PC-9 (cell line): ENCODE results near the gene ADAMTS6. TPM values are rescaled to one million over a fixed set of nuclear protein-coding genes. Genes with fewer than 3 reads are reported as not detected.
"Not testable (repeated sequence)": the region's sequence is repeated elsewhere in the genome, so short reads cannot be mapped to it uniquely, and the experiment has no call there.

Source experiments
- BruUV-seq: library from RNA; stranded (reverse); fragments of 400-500 nt; replicated peaks from 2 replicates; lab custom pipeline; 2021; lab: Mats Ljungman, UMichigan
- CTCF ChIA-PET: fragments of 300-600 bp; sonication (Branson Sonifier 250); formaldehyde crosslinking; loops from one replicate; lab custom pipeline; 2022; ENCODE audit warnings: antibody characterized with exemption; lab: Charles Lee
- POLR2A ChIA-PET: fragments of 300-600 bp; sonication (Branson Sonifier 250); formaldehyde crosslinking; loops from one replicate; lab custom pipeline; 2022; ENCODE audit warnings: antibody characterized with exemption; ENCODE audit not compliant: unreplicated experiment; lab: Charles Lee
- DNase-seq, 2 experiments: peaks; one replicate each; pipeline versions ENCODE4 v3.0.0 to v3.0.0-alpha.2; 2015 to 2022; ENCODE audit warnings: mixed read lengths in 1 of 2
- H2AFZ ChIP-seq: fragments of 200-600 bp; sonication (generic); 2 replicates; pipeline ENCODE4 v1.8.1; 2017; ENCODE audit warnings: antibody characterized with exemption
- H3F3A ChIP-seq: fragments of 200-600 bp; sonication (generic); 2 replicates; pipeline ENCODE4 v1.8.1; 2017; ENCODE audit warnings: antibody characterized with exemption, mild to moderate bottlenecking, low read depth; ENCODE audit not compliant: insufficient read depth
- H3K27ac ChIP-seq: fragments of 200-600 bp; sonication (generic); 2 replicates; pipeline ENCODE4 v1.6.1; 2016; ENCODE audit warnings: mixed run types
- H3K27me3 ChIP-seq: fragments of 200-600 bp; sonication (generic); 2 replicates; pipeline ENCODE4 v1.6.1; 2016; ENCODE audit warnings: low read depth, mixed run types; ENCODE audit not compliant: insufficient read depth
- H3K36me3 ChIP-seq: fragments of 200-600 bp; sonication (generic); 2 replicates; pipeline ENCODE4 v1.6.1; 2016; ENCODE audit warnings: low read depth, mixed run types
- H3K4me1 ChIP-seq: fragments of 200-600 bp; sonication (generic); replicated peaks from 2 replicates; pipeline ENCODE4 v1.6.1; 2016; ENCODE audit warnings: mixed run types; ENCODE audit not compliant: insufficient read depth
- H3K4me2 ChIP-seq: fragments of 200-600 bp; sonication (generic); 2 replicates; pipeline ENCODE4 v1.6.1; 2017; ENCODE audit warnings: mixed run types
- H3K4me3 ChIP-seq: fragments of 200-600 bp; sonication (generic); 2 replicates; pipeline ENCODE4 v1.6.1; 2016; ENCODE audit warnings: mixed run types
- H3K79me2 ChIP-seq: fragments of 200-600 bp; sonication (generic); 2 replicates; pipeline ENCODE4 v1.6.1; 2017; ENCODE audit warnings: low read depth, mixed run types
- H3K9me2 ChIP-seq: fragments of 200-600 bp; sonication (generic); 2 replicates; pipeline ENCODE4 v1.8.1; 2017; ENCODE audit warnings: mild to moderate bottlenecking; ENCODE audit not compliant: insufficient read depth
- H3K9me3 ChIP-seq: fragments of 200-600 bp; sonication (generic); 2 replicates; pipeline ENCODE4 v1.8.1; 2016; ENCODE audit warnings: low read depth; ENCODE audit not compliant: insufficient read depth
- H4K20me1 ChIP-seq: fragments of 200-600 bp; sonication (generic); 2 replicates; pipeline ENCODE4 v1.8.1; 2017; ENCODE audit not compliant: insufficient read depth
- EZH2 ChIP-seq: fragments of 200-600 bp; sonication (generic); IDR thresholded peaks from 2 replicates; pipeline ENCODE4 v1.8.0; 2017; ENCODE audit warnings: antibody characterized with exemption, low read depth
- intact Hi-C: fragments of 100-400 bp; cut with micrococcal nuclease; formaldehyde crosslinking; loops from one replicate; pipeline ENCODE4 v1.10.0; 2022; ENCODE audit not compliant: unreplicated experiment
- total RNA-seq: library from RNA; stranded (reverse); gene quantifications from 2 replicates; pipeline ENCODE4 v1.2.3, GENCODE V29; 2021
- TF ChIP-seq, protein P1 (sequence below): fragments of 200-600 bp; sonication (generic); conservative IDR thresholded peaks from 2 replicates; pipeline ENCODE4 v1.6.1; 2017; ENCODE audit warnings: mixed run types, antibody characterized with exemption, mild to moderate bottlenecking, moderate library complexity

ADAMTS6 gene
- total RNA-seq, 1 experiment from 2014 or later, result 1.4 TPM

DNA sequence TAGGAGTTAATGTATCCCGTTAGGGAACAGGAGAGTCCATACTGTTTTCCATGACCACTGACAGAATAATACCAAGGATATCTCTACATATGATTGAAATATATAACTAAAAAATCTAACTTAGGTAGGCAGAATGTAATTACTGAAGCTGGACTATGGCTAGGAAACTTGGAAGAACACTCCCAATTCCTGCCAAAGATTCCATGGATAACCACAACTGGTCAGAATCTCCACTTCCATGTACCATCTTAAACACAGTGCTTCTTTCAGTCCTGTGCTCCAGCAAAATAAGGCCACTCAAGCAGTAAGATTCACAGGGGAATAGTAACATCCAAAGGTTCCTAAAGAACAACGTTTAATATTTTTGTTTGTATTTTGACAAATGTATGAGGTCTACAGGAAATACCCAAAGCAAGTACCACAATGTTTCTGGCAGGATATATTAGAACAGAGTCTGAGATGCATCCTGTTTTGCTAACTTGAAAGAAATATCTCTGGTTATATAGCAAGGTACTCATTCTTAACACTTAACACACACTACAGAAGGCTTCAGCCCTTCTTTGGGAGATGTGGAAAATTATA, 295.0 kb downstream of the ADAMTS6 start:
- H3K4me2 ChIP-seq, result no peak overlapping the region
- TF ChIP-seq, protein P1, sequence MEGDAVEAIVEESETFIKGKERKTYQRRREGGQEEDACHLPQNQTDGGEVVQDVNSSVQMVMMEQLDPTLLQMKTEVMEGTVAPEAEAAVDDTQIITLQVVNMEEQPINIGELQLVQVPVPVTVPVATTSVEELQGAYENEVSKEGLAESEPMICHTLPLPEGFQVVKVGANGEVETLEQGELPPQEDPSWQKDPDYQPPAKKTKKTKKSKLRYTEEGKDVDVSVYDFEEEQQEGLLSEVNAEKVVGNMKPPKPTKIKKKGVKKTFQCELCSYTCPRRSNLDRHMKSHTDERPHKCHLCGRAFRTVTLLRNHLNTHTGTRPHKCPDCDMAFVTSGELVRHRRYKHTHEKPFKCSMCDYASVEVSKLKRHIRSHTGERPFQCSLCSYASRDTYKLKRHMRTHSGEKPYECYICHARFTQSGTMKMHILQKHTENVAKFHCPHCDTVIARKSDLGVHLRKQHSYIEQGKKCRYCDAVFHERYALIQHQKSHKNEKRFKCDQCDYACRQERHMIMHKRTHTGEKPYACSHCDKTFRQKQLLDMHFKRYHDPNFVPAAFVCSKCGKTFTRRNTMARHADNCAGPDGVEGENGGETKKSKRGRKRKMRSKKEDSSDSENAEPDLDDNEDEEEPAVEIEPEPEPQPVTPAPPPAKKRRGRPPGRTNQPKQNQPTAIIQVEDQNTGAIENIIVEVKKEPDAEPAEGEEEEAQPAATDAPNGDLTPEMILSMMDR, result no peak
- TF ChIP-seq EZH2, result no peak
- H3K4me1 ChIP-seq, result peaks cover 20% of the 10 kb centered on the region
- H3K9me3 ChIP-seq, result no peaks in the 10 kb centered on the region
- no peak for DNase-seq
- ChIA-PET CTCF (no interaction called here), POLR2A (interaction anchor here (0.7 kb wide), 1 partner anchor 112 kb away, joined by 3 read pairs; no protein-coding TSS in a partner anchor)
- no peaks in the 10 kb centered on the region for H3K9me2 ChIP-seq
- H3K4me3 ChIP-seq, result no peak overlapping the region
- no TSS peak for BruUV-seq
- peaks cover 15% of the 10 kb centered on the region; the same call in 1 of the 2 replicates for H3F3A ChIP-seq
- no peaks in the 10 kb centered on the region for H3K36me3 ChIP-seq
- no peaks in the 10 kb centered on the region for H3K27me3 ChIP-seq
- no peak overlapping the region for H3K27ac ChIP-seq
- H4K20me1 ChIP-seq, result no peaks in the 10 kb centered on the region
- H3K79me2 ChIP-seq, result no peaks in the 10 kb centered on the region
- H2AFZ ChIP-seq, result no peak overlapping the region
- intact Hi-C loops, result no loop called here

- H3K27ac ChIP-seq, result no peak overlapping the region
- no peaks in the 10 kb centered on the region for H3K27me3 ChIP-seq
- H4K20me1 ChIP-seq, result no peaks in the 10 kb centered on the region
- peaks cover 9% of the 10 kb centered on the region; the same call in 1 of the 2 replicates for H3F3A ChIP-seq
- BruUV-seq, result no TSS peak
- no peak overlapping the region for H2AFZ ChIP-seq
- H3K79me2 ChIP-seq, result no peaks in the 10 kb centered on the region
- no peak for DNase-seq
- peaks cover 15% of the 10 kb centered on the region for H3K4me1 ChIP-seq
- no peaks in the 10 kb centered on the region for H3K36me3 ChIP-seq
- ChIA-PET POLR2A (interaction anchor here (0.6 kb wide), 1 partner anchor 257 kb away, joined by 3 read pairs; no protein-coding TSS in a partner anchor), CTCF (no interaction called here)
- H3K9me3 ChIP-seq, result no peaks in the 10 kb centered on the region
- H3K4me3 ChIP-seq, result no peak overlapping the region
- intact Hi-C loops, result no loop called here
- TF ChIP-seq, protein P1, result no peak
- TF ChIP-seq EZH2, result no peak
- no peak overlapping the region for H3K4me2 ChIP-seq
- H3K9me2 ChIP-seq, result no peaks in the 10 kb centered on the region
These were observed 296.3 kb downstream of the ADAMTS6 start for GRCh38 chr5:65185468-65185867.

DNA sequence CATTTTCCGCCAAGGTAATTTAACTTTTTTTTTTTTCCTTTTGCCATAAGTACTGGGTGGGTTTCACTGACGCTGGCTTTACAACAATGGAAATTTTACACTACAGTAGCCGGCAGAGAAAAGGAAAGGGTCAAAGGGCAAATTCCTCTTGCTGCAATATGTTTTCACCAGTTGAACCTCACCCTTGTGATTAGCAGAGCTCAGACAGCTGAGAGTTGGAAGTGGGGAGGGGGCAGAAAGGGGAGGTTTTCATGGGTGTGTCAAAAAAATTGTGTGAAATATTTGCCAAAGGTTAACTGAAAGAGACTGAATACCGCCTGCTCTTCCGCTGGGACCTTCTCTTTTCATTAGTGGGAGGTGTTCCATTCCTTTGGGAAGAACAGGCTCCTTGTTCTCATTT, 296.9 kb downstream of the ADAMTS6 start:
- no peak overlapping the region for H3K4me3 ChIP-seq
- H3K9me2 ChIP-seq, result no peaks in the 10 kb centered on the region
- TF ChIP-seq, protein P1, result no peak
- TF ChIP-seq EZH2, result no peak
- no TSS peak for BruUV-seq
- no peaks in the 10 kb centered on the region for H4K20me1 ChIP-seq
- ChIA-PET POLR2A (interaction anchor here (0.6 kb wide), 1 partner anchor 258 kb away, joined by 3 read pairs; no protein-coding TSS in a partner anchor), CTCF (no interaction called here)
- H3K9me3 ChIP-seq, result no peaks in the 10 kb centered on the region
- H3K27ac ChIP-seq, result no peak overlapping the region
- H3K4me2 ChIP-seq, result no peak overlapping the region
- H3F3A ChIP-seq, result 0 out of 2 replicates have a peak, but pooled peaks cover 3% of the 10 kb centered on the region
- H3K4me1 ChIP-seq, result peaks cover 8% of the 10 kb centered on the region
- intact Hi-C loops, result no loop called here
- H3K36me3 ChIP-seq, result no peaks in the 10 kb centered on the region
- no peak for DNase-seq
- H2AFZ ChIP-seq, result no peak overlapping the region
- no peaks in the 10 kb centered on the region for H3K79me2 ChIP-seq
- no peaks in the 10 kb centered on the region for H3K27me3 ChIP-seq

DNA sequence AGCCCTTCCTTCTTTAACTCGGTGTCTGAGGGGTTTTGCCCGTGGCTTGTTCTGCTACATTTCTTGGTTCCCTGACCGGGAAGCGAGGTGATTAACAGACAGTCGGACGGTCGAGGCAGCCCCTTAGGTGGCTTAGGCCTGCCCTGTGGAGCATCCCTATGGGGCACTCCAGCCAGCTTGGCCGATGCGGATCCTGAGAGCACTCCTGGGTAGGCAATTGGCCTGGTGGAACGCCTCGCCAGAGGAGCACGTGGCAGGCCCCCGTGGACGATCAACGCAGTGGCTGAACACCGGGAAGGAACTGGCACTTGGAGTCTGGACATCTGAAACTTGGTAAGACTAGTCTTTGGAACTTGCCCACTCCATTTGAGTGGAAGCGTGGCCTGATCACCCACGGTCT, 307.5 kb downstream of the ADAMTS6 start:
- H3K4me3 ChIP-seq, H3K36me3 ChIP-seq, H4K20me1 ChIP-seq, CTCF ChIA-PET, H3K9me2 ChIP-seq, H3F3A ChIP-seq, DNase-seq, H2AFZ ChIP-seq, H3K9me3 ChIP-seq, POLR2A ChIA-PET, BruUV-seq, H3K79me2 ChIP-seq, H3K27me3 ChIP-seq, H3K4me2 ChIP-seq, H3K4me1 ChIP-seq, H3K27ac ChIP-seq, intact Hi-C loops: not testable (repeated sequence)
